ENCODE data around the gene SLC39A2. TPM values are rescaled to one million over a fixed set of nuclear protein-coding genes. Genes with fewer than 3 reads are reported as not detected.

The SLC39A2 gene
- total and polyA plus RNA-seq, 9 of the 15 experiments (the other 6 are each of a cell fraction or from before 2014, with no cell fraction given), result 0.06 to 0.09 TPM; not detected in 7

DNA sequence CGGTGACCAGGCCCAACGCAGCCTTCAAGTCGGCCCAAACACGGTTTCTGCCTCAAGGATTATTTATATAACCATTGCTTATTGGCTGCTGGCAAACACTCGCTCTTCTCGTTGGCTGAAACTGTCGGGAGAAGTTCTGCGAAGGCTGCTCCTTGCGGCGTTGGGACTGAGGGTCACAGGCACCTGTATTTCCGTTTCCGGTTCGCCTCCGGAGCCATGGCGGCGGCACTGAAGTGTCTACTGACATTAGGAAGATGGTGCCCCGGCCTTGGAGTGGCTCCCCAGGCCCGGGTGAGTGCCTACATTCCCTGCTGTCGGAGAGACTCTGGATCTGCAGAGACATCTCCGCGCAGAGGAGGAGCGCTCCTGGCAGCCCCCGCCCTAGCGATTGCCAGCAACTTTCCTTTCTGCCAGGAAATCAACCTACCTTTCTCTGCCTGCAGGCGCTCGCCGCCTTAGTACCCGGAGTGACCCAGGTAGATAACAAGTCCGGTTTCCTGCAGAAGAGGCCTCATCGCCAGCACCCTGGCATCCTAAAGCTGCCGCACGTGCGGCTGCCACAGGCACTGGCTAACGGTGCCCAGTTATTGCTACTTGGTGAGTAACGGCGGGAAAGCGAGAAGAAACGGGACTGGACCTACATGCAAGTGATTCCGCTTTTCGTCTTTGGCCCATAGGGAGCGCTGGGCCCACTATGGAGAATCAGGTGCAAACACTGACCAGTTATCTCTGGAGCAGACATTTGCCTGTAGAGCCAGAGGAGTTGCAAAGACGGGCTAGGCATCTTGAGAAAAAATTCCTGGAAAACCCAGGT lies 9.1 kb upstream of the SLC39A2 start, which contains the start of gene METTL17 (continued):
- TF ChIP-seq RBM25 (IDR thresholded peaks at IDR 0.05; ENCODE audit: low read depth, low read length, severe bottlenecking), result peak; percentile 39
- TF ChIP-seq NR1H2 (CRISPR knock-in tag; IDR thresholded peaks at IDR 0.05), result no peak
- peak; percentile 31 for TF ChIP-seq POU5F1 (IDR thresholded peaks at IDR 0.05; ENCODE audit: borderline replicate concordance, low read depth, low read length, partially characterized antibody)
- TF ChIP-seq NELFE (IDR thresholded peaks at IDR 0.05; ENCODE audit: insufficient read depth, insufficient read length), result no peak
- no peak for TF ChIP-seq U2AF1 (optimal IDR thresholded peaks at IDR 0.05; ENCODE audit: low read depth, low read length)
- TF ChIP-seq SRF (CRISPR knock-in tag; IDR thresholded peaks at IDR 0.05), result no peak
- TF ChIP-seq, protein P1, sequence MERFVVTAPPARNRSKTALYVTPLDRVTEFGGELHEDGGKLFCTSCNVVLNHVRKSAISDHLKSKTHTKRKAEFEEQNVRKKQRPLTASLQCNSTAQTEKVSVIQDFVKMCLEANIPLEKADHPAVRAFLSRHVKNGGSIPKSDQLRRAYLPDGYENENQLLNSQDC (CRISPR knock-in tag; IDR thresholded peaks at IDR 0.05), result no peak
- no peak for TF ChIP-seq MEIS2 (IDR thresholded peaks at IDR 0.05; ENCODE audit: partially characterized antibody)
- TF ChIP-seq, protein P2, sequence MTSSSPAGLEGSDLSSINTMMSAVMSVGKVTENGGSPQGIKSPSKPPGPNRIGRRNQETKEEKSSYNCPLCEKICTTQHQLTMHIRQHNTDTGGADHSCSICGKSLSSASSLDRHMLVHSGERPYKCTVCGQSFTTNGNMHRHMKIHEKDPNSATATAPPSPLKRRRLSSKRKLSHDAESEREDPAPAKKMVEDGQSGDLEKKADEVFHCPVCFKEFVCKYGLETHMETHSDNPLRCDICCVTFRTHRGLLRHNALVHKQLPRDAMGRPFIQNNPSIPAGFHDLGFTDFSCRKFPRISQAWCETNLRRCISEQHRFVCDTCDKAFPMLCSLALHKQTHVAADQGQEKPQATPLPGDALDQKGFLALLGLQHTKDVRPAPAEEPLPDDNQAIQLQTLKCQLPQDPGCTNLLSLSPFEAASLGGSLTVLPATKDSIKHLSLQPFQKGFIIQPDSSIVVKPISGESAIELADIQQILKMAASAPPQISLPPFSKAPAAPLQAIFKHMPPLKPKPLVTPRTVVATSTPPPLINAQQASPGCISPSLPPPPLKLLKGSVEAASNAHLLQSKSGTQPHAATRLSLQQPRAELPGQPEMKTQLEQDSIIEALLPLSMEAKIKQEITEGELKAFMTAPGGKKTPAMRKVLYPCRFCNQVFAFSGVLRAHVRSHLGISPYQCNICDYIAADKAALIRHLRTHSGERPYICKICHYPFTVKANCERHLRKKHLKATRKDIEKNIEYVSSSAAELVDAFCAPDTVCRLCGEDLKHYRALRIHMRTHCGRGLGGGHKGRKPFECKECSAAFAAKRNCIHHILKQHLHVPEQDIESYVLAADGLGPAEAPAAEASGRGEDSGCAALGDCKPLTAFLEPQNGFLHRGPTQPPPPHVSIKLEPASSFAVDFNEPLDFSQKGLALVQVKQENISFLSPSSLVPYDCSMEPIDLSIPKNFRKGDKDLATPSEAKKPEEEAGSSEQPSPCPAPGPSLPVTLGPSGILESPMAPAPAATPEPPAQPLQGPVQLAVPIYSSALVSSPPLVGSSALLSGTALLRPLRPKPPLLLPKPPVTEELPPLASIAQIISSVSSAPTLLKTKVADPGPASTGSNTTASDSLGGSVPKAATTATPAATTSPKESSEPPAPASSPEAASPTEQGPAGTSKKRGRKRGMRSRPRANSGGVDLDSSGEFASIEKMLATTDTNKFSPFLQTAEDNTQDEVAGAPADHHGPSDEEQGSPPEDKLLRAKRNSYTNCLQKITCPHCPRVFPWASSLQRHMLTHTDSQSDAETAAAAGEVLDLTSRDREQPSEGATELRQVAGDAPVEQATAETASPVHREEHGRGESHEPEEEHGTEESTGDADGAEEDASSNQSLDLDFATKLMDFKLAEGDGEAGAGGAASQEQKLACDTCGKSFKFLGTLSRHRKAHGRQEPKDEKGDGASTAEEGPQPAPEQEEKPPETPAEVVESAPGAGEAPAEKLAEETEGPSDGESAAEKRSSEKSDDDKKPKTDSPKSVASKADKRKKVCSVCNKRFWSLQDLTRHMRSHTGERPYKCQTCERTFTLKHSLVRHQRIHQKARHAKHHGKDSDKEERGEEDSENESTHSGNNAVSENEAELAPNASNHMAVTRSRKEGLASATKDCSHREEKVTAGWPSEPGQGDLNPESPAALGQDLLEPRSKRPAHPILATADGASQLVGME (CRISPR knock-in tag; IDR thresholded peaks at IDR 0.05), result 0 out of 2 replicates have a peak, but pooled peaks have one; percentile 11
- TF ChIP-seq SMARCA5 (IDR thresholded peaks at IDR 0.05), result no peak
- TF ChIP-seq PPARD (CRISPR knock-in tag; IDR thresholded peaks at IDR 0.05), result no peak
- TF ChIP-seq, protein P3, sequence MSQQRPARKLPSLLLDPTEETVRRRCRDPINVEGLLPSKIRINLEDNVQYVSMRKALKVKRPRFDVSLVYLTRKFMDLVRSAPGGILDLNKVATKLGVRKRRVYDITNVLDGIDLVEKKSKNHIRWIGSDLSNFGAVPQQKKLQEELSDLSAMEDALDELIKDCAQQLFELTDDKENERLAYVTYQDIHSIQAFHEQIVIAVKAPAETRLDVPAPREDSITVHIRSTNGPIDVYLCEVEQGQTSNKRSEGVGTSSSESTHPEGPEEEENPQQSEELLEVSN (IDR thresholded peaks at IDR 0.05; ENCODE audit: borderline replicate concordance in 1 of 2, extremely low read depth in 1 of 2, insufficient read depth in 1 of 2, insufficient read length in 1 of 2, low read depth in 1 of 2, low read length in 1 of 2, poor library complexity in 1 of 2, severe bottlenecking in 1 of 2), result peak in 1 of 2 experiments; percentile 59
- no peak for TF ChIP-seq PURB (CRISPR knock-in tag; IDR thresholded peaks at IDR 0.05; ENCODE audit: low read depth)
- TF ChIP-seq C11orf30 (IDR thresholded peaks at IDR 0.05; ENCODE audit: low read depth), result peak; percentile 96
- TF ChIP-seq, protein P4, sequence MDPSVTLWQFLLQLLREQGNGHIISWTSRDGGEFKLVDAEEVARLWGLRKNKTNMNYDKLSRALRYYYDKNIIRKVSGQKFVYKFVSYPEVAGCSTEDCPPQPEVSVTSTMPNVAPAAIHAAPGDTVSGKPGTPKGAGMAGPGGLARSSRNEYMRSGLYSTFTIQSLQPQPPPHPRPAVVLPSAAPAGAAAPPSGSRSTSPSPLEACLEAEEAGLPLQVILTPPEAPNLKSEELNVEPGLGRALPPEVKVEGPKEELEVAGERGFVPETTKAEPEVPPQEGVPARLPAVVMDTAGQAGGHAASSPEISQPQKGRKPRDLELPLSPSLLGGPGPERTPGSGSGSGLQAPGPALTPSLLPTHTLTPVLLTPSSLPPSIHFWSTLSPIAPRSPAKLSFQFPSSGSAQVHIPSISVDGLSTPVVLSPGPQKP (CRISPR knock-in tag; IDR thresholded peaks at IDR 0.05), result no peak
- TF ChIP-seq CBX8 (IDR thresholded peaks at IDR 0.05; ENCODE audit: borderline replicate concordance, extremely low read depth, low read depth, low read length, poor library complexity, severe bottlenecking), result no peak
- no peak for TF ChIP-seq CTBP1 (IDR thresholded peaks at IDR 0.05; ENCODE audit: borderline replicate concordance)
- no peak for TF ChIP-seq TARDBP (IDR thresholded peaks at IDR 0.05)

Measured in K562 (cell line).